ENCODE results near the gene MSLN.

MSLN gene

GRCh38 chr16:723695-724094 is 36.8 kb upstream of the MSLN start:
- no peak for DNase-seq

GRCh38 chr16:724188-725040 is 36.1 kb upstream of the MSLN start:
- DNase-seq = no peak

GRCh38 chr16:725041-725376 is 35.5 kb upstream of the MSLN start:
- DNase-seq = no peak

- DNase-seq = no peak
Observed at GRCh38 chr16:725463-726187, 34.9 kb upstream of the MSLN start.

GRCh38 chr16:726188-726437 is 34.4 kb upstream of the MSLN start:
- DNase-seq = no peak

GRCh38 chr16:726438-727290 is 33.9 kb upstream of the MSLN start, which contains the start of the genes CCDC78 and HAGHL:
CCDC78 (minus strand) TSS chr16:726443; CDS start chr16:726367, 76 bp downstream.
HAGHL (plus strand) TSS chr16:727106; CDS start chr16:727510, 404 bp downstream.
- peak; percentile 68 for DNase-seq

- peak; percentile 76 for DNase-seq
Observed at GRCh38 chr16:727291-727977, 33.1 kb upstream of the MSLN start.

- peak; percentile 88 for DNase-seq
Observed at GRCh38 chr16:728131-728889, 32.2 kb upstream of the MSLN start.

- no peak for DNase-seq
Observed at GRCh38 chr16:728890-729744, 31.4 kb upstream of the MSLN start.

GRCh38 chr16:729768-730665 is 30.5 kb upstream of the MSLN start:
- no peak for DNase-seq

GRCh38 chr16:730666-731509 is 29.6 kb upstream of the MSLN start:
- DNase-seq = no peak

GRCh38 chr16:732332-732731 is 28.2 kb upstream of the MSLN start:
- DNase-seq = no peak

GRCh38 chr16:732936-733335 is 27.6 kb upstream of the MSLN start:
- DNase-seq = no peak

- no peak for DNase-seq
Observed at GRCh38 chr16:733382-734207, 26.9 kb upstream of the MSLN start.

- DNase-seq = no peak
Observed at GRCh38 chr16:734208-734980, 26.1 kb upstream of the MSLN start.

- DNase-seq = no peak
Observed at GRCh38 chr16:734981-735881, 25.3 kb upstream of the MSLN start.
